ENCODE data around the gene RPTOR.

The RPTOR gene

DNA sequence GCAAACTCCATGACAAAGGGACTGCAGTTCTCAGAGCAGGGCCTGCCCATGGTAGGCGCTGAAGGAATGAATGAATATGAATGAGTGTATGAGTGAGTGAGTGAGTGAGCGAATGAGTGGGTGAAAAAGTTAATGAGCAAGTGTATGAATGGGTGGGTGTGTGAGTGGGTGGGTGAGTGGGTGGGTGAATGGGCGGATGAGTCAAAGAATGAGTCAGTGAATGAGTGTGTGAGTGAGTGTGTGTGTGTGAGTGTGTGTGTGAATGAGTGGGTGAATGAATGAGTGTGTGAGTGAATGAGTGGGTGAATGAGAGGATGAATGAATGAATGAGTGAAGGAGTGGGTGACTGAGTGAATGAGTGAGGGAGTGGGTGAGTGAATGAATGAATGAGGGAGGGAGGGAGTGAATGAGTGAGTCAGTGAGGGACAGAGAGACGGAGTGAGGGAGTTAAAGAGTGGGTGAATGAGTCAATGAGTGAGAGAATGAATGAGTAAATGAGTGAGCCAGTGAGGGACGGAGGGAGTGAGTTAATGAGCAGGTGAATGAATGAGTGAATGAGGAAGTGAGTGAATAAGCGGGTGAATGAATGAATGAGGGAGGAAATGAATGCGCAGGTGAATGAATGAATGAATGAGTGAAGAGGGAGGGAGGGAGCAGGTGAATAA is 435.9 kb downstream of the RPTOR start:
- no peak for DNase-seq (ENCODE audit: low spot score)

DNA sequence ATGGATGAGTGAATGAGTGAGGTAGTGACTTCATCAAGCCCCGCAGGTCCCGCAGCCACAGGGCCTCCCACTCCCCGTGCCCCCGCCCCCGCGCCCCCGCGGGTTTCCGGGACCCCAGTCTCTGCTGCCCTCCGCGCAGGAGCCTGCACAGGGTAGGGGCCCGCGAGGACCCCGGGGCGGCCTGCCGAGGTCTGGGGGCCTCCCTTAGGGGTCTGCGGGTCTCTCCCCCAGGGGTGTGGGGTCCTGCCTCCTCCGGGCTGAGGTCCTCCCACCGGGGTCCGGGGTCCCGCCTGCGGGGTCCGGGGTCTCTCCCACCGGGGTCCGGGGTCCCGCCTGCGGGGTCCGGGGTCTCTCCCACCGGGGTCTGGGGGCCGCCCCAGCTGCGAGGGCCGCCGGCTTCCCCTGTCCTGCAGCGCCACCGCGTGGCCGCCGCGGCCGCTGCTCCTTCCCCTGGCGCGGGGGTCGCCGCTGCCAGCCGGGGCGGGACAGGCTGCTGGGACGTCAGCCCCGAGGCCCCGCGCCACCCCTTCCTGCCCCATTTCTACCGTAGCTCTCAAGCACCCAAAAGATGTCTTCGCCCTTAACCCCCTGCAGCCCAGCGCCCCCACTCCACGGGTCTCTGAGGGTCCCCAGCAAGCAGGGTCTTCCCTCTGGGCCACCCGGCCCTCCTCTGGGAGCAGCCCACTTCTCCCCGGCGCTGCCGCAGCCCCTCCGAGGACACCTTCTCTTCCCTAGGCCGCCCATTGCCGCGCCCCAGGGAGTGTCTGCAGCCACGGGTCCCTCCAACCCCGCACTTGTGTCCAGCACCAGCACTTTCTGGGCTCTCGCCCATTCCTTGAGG is 436.6 kb downstream of the RPTOR start:
- peak; percentile 81 for DNase-seq (ENCODE audit: low spot score)

DNA sequence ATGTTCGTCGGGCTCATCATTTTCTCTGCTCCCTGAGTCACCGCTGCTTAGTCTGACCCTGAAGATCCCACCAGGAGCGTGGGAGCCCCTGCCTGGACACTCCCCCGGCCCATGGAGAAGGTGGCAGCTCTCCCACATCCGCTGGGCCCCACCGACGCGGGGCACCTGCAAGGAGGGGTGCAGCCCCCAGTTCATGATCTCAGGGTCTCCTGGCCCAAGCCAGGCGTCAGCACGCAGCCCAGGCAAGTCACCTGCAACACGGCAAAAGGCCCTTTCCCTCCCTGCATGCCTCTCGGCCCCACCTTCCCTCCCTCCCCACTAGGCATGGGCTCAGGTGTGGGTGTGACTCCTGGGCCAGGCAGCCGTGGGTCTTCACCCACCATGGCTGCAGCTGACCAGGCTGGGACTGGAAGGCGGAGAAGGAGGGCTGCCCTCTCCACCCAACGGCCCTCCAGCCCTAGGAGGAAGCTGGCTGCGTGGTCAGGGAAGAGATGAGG is 437.3 kb downstream of the RPTOR start:
- no peak for DNase-seq (ENCODE audit: low spot score)

DNA sequence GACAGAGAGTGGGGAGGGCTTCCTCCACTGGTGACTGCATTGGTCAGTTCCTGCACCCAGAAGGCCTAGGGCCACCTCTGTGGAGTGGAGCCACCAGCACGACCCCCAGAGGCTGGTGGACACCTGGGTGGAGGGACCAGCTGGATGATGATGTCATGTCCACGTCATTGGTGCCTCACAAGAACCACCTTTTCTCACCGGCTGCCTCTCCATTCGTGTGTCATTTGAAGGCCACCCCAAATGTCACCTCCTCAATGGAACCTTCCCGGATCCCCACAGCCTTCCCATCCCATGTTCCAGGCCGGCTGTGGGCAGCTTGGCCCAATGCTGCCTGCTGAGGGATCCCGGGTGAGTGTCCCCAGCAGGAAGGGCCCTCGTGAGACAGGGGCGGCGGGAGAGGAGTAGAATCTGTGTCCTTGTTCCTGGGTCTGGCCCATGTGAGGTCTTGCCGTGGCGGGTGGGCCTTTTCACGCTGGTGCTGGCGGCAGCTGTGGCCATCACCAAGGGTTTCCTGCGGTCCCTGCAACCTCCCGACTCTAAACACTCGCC is 437.9 kb downstream of the RPTOR start:
- DNase-seq (ENCODE audit: low spot score), result no peak

DNA sequence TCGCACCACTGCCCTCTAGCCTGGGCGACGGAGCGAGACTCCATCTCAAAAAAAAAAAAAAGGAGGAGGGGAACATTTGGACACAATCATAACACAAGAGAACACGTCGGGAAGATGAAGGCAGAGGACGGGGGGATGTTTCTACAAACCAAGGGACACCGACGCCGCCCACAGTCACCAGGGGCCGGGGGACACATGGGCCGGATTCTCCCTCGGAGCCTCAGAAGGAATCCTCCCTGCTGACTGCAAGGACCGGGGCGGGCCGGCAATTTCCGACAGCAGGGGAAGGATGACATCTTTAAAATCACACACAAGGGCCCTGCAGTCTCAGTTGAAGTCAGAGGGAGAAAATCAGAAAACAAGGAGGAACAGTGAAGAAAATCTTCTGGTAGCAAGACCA is 438.9 kb downstream of the RPTOR start:
- DNase-seq (ENCODE audit: low spot score), result no peak

DNA sequence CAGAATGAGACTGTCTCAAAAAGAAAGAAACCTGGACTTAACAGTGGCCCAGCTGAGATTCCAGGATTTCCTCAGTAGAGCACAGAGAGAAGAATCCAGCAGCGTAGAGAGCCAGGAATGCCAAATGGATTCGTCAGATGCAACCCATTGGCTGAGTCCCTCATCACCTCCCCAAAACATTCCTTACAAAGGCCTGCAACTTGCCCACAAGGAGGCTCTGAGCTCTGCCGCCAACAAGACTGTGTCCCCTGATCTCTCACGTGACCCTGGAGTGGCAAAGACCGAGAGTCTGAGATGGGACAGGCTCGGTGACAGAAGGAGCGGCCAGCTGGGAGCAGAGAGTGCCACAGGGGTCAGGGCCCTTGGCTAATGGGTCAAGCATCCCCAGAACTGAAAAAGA is 440.1 kb downstream of the RPTOR start:
- DNase-seq (ENCODE audit: low spot score), result peak; percentile 95

DNA sequence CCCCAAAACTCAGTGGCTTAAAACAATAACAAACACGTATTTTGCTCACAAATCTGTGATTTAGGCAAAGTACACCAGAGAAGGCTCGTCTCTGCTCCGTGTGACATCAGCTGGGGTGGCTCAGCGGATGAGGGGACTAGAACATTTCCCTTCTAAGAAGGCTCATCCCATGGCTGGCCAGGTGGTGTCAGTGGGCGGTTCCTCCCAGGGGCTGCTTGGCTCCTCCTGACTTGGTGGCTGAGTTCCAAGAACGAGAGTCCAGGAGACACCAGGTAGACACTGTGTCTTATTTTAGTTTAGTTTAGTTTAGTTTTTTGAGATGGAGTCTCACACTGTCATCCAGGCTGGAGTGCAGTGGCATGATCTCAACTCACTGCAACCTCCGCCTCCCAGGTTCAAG is 441.4 kb downstream of the RPTOR start:
- DNase-seq (ENCODE audit: low spot score), result no peak

DNA sequence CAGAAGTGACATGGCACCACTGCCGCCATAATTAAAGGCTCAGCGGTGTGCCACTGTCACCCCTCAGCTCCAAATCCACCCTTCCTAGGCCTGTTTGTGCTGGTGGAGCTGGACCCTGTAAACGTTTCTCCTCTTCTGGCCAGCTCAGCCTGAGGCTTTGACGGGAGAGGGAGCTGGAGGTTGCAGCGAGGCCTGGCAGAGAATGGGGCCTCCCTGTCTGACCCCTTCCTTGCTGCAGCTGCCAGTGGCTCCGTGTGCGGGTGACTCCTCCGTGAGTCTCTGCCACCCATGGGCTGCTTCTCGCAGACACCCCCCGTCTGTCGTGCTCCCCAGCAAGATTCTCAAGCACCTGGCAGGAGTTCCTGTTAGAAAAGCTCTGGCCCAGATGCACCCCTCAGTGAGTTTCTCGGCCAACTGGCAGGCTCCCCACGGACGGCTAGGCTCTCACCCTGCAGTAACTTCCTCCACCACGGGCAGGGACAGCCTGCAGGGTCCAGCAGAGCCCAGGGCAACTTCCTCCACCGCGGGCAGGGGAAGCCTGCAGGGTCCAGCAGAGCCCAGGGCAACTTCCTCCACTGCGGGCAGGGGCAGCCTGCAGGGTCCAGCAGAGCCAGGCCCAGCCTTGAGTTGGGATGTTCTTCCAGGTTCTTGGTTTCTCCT is 442.3 kb downstream of the RPTOR start:
- no peak for DNase-seq (ENCODE audit: low spot score)

DNA sequence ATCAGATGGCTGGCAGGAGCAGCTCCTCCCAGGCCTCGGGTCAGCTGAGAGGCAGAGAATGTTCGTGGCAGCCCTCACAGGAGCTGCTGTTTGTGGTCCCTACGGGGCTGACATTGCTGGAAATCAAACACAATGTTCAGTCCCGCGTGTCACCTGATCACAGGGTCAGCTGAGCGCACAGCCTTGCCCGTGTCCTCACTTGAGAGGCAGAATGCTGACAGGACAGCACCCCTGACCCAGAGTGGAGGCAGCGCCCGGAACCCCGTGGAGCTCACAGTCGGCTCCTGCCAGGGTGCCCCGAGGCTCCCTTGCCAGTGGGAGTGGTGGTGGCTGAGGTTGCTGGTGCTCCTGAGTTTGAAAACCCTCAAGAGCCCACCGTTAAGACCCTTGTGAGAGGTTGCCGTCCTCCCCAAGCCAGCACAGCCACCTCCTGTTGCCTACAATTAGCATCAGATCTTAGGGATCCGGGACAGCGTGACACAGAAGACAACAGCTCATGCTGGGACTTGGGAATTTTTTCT is 443.4 kb downstream of the RPTOR start:
- DNase-seq (ENCODE audit: low spot score), result no peak

DNA sequence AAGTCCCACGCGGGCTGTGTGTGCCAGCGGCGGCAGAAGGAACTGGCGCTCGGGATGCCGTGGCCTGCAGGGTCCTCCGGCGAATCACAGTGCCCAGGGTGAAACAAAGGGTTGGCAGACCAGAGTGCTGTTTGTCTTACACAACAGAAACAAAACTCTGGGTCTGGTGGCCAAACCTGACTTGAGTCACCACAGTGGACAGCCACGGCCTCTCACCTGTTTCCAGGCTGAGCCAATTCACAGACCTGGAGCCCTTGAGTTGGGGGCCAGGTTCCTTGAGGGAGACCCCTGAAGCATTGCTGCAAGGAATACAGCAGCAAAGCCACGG is 444.9 kb downstream of the RPTOR start:
- DNase-seq (ENCODE audit: low spot score), result no peak

DNA sequence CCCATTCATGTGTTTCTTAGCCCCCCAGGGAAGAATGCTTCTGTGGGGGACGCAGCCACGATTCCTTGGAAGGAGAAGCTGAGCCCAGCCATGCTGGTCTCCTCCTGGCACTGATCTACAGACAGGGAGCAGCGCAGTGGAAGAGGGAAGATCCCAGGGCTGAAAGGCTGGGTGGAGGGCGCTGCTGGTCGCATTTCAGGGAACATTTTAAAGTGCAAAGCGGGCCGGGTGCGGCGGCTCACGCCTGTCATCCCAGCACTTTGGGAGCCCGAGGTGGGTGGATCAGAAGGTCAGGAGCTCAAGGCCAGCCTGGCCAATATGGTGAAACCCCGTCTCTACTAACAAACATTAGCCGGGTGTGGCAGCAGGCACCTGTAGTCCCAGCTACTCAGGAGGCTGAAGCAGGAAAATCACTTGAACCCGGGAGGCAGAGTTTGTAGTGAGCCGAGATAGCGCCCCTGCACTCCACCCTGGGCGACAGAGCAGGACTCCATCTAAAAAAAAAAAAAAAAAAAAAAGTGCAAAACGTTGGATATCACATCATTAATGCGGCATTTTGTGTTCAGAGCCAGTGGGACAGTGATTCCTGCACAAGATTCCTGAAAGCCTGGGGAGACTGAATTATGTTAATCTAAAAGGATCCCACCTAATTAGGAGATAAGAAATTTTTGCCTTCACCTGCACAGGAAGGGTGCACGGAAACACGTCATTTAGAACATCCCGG is 446.4 kb downstream of the RPTOR start:
- DNase-seq (ENCODE audit: low spot score), result no peak

DNA sequence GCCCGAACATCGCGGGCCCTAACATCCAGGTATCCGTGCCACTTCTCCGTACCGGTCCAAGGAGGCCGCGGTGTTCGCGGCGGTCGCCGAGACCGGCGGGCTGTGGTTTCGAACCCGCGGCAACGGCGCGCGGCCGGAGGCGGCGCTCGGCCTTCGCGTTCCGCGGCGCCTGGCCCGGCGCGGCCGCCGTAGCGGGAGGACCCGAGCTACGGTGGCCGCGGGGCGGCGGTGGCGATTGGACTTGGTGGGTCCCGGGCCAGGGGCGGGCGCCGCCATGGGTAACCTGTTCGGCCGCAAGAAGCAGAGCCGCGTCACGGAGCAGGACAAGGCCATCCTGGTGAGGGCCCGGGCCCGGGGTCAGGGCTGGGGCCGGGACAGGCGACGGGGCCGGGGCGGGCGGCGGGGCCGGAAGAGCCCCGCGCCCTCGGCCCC is 447.0 kb downstream of the RPTOR start, which contains the start of gene CHMP6:
CHMP6 (plus strand) TSS at position 197 of the 432 bp plus-strand sequence; CDS start at position 275, 78 bp downstream.
- DNase-seq (ENCODE audit: low spot score), result peak; percentile 95

DNA sequence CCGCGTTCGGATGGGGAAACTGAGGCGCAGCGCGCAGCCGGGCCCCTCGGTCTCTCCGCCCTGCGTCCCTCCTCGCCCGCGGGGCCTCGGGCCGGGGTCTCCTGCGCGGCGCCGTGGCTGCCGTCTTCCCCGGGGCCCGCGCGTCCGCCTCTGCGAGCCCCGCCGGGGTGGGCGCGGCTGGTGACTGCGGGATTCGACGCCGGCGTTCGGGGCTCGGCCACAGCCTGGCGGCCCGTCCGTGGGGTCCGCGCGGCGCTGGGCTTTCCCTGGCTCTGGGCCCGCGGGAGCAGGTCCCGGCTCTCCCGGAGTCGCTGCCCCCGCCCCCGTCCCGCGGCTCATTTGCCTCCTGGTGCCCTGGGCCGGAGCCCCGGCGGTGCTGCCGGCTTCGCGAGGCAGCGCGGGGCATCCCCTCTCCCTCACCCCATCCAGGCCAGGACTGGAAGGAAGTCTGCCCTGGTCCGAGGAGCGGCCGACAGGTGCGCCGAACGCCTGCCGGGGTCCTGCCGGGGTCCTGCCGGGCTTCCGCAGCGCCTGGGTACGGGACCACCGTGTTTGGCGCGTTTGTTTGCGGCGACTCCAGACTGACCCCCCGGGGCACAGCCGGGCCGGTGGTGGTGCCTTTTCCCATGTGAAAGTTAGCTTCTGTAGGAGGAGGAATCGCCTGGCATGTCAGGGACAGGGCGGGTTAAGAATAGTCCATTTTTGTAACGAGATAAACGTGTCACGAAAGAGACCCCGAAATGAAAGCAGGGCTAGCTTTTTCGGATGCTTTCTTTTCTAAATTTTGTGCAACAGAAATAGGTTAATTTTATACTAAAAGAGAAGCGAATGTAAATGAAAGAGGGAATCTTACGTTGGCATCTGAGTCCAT is 447.7 kb downstream of the RPTOR start:
- peak; percentile 56 for DNase-seq (ENCODE audit: low spot score)

DNA sequence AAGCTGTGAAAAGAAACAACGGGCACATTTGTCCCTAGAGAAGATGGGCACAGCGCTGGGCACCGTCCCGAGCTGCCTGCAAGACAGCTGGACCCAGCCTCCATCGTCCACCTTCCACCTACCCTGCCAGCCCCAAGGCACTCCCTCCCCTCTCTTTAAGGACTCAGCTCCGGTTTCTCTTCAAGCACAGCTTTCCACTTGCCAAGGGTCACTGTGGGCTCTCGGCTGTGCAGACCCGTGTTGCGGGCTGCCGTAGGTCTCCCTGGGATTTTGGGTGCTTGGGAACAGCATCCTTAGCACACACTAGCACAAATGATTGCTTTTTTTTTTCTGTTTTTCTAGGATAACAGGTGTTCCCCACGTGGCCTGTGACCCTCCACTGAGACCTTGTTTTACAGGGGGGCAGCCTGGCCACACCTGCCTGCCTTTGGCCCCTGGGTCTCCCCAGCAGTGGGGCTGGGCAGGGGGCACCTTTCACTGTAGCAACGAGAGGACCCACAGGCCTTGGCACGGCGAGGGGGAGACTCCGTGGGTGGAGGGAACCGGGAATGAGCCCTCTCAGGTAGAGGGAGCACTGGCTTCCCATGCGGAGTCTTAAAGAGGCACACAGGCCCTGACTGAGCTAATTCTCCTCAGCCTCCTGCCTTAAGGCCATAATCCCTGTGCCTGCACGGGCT is 448.4 kb downstream of the RPTOR start:
- no peak for DNase-seq (ENCODE audit: low spot score)

DNA sequence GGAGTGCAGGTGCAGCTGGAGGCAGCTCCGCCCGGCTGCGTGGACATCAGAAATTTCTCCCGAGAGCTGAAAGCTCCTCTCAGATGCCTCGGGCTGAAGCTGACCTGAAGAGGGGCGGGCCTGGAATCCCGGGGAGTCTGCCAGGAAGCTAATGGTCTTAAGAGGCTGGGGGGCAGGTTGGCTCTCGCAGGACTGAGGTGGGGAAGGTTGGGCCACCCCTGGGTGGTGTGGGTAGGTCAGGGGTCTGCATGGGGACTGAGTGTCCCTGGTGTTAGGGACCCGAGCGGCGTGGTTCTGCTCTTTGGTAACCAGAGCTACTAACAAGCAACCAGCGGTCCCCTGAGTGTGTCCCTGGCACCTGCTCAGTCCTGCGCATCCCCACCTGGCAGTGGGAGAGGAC is 450.5 kb downstream of the RPTOR start:
- DNase-seq (ENCODE audit: low spot score), result no peak

DNA sequence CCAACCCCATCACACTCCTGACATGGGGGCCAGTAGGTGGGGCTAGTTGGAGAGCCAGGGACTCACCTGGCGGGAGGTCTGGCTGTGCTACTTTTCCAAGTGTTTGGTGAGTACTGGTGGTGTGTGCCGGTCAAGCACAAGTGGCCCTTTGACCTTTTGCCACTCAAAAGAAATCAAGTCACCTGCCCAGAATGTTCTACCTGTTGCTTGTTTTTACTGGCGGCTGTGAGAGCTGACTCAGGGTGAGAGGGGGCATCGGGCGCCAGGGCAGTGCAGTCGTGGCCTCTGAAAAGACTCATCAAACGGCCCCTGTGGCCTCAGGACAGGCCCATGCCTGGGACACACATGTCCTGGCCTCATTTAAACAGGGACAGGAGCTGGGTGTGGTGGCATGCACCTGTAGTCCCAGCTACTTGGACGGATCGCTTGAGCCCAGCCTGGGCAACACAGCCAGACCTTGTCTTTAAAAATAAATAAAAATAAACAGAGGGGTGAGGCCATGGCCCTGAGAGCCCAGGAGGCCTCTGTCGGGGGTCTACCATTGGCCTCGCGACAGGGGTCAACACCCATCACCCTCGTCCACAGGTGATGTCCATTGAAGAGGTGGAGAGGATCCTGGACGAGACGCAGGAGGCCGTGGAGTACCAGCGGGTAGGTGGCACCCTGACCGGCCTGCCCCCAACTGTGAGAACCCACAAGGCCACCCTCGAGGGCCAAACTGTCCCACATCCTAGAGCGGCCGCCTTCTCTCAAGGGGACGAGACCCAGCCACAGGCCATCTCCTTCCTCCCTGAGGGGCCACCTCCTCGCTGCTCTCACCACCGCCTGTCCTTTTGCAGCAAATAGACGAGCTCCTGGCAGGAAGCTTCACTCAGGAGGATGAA is 452.0 kb downstream of the RPTOR start:
- DNase-seq (ENCODE audit: low spot score), result no peak

DNA sequence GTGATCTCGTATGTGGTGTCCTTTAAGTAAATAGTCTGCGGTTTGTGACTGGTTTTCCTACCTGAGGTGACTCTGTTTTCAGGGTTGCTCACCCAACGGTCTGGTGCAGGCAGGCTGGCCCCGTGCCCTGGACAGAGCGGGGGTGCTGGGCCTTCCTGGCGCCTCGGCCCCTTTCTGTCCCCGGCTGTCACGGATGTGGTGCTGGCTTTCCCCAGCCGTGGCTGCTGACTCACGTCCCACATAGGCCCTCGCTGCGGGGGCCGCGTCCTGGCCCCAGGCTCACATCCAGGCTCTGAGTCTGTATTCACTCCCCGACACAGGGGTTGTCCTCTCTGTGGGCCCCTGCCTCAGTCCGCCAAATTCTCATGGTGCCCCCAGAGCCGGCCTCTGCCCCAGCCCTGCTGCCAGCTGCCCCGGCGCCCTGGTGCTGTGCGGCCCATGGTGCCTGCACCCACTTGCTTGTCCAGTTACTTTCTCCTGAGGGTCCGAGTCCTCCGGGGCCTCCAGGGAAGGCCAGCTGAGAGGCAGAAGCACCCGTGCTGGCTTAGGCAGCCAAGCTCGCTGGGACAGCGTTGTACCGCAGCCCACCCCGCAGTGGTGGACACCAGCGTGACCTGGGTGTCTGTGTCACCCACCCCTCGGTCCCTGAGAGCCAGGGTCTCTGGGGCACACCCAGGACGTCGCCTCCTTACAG is 452.9 kb downstream of the RPTOR start:
- DNase-seq (ENCODE audit: low spot score), result no peak

DNA sequence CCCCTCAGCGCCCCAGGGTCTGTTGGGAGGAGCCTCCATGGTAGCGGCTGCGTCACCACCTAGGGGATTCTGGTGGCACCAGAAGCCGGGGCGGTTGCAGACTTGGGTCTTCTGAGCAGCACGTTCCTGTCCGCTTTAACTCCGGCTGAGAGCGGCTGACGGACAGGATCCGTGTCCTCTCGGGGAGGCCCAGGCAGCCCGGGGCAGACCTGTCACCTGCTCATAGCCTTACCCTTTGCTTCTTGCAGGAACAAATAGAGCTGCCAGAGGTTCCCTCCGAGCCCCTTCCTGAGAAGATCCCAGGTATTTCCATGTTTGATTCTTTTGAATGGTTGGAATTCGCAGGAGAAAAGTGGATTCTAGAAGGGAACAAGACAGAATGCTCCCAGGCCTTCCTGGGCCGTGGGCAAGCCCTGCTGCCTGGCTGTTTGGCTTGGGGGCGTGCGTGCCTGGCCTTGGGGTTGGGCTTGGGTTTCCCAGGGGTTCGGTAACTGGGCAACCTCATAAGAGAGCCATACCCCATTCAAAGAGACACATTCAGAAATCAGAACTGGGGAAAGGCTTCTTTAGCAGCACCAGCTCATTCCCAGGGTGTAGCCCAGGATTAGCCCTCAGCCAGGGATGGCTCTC is 453.6 kb downstream of the RPTOR start:
- no peak for DNase-seq (ENCODE audit: low spot score)

Measured in GM03348 (cell line).